IPS DF 6.9 (cell line): Measurements from ENCODE around the gene CEP120.
"Not testable (repeated sequence)": the region's sequence is repeated elsewhere in the genome, so short reads cannot be mapped to it uniquely, and the experiment has no call there.

Source experiments
- DNase-seq: peaks from one replicate; pipeline ENCODE4 v3.0.0-alpha.2; 2013; ENCODE audit warnings: low read depth, low spot score
- H3K27ac ChIP-seq: one replicate; pipeline ENCODE4 v1.5.1; 2013; ENCODE audit warnings: low read length, control low read depth
- H3K27me3 ChIP-seq: 2 replicates; pipeline ENCODE4 v1.6.1; 2013; ENCODE audit warnings: mild to moderate bottlenecking, low read length; ENCODE audit not compliant: control insufficient read depth, insufficient read depth
- H3K36me3 ChIP-seq: 2 replicates; pipeline ENCODE4 v1.6.1; 2013; ENCODE audit warnings: low read length; ENCODE audit not compliant: control insufficient read depth, insufficient read depth
- H3K4me1 ChIP-seq: 2 replicates; pipeline ENCODE4 v1.6.1; 2013; ENCODE audit warnings: low read length; ENCODE audit not compliant: control insufficient read depth, insufficient read depth
- H3K4me3 ChIP-seq: 2 replicates; pipeline ENCODE4 v1.5.1; 2013; ENCODE audit warnings: mild to moderate bottlenecking, low read length
- H3K9me3 ChIP-seq: 2 replicates; pipeline ENCODE4 v1.6.1; 2013; ENCODE audit warnings: low read length, inconsistent platforms; ENCODE audit not compliant: control insufficient read depth, insufficient read depth
- WGBS: extraction: QIAGEN DNeasy Blood & Tissue Kit; methylation state at CpG from one replicate; pipeline ENCODE4 v1.1.7; 2013; ENCODE audit warnings: mixed read lengths, missing lambda C conversion rate; ENCODE audit not compliant: insufficient read length, insufficient coverage; 5-methylcytosine and 5-hydroxymethylcytosine counted together

Gene CEP120

DNA sequence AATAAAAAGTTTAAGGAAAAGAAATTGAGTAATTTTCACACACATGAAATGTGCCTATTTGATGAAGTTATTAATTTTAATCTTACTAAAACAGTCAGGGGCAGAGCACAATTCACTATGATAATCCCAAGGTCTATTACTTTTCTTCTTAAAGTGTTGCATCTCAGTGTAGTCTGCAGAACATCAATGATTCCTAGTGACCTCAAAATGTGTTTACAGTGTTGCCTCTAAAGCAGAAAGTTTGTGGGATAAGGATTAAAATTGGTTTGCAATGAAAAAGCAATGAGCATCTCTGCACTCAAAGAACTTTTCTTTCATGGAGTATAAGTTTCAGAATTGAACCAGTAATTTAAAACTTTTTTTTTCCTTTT is 63.0 kb downstream of the CEP120 start:
- no peaks in the 10 kb centered on the region for H3K4me1 ChIP-seq
- DNase-seq, result no peak
- H3K36me3 ChIP-seq, result no peaks in the 10 kb centered on the region; the same call in 1 of the 2 replicates
- H3K4me3 ChIP-seq, result no peak overlapping the region
- no peak overlapping the region for H3K27ac ChIP-seq
- no peaks in the 10 kb centered on the region for H3K9me3 ChIP-seq
- no peaks in the 10 kb centered on the region for H3K27me3 ChIP-seq

DNA sequence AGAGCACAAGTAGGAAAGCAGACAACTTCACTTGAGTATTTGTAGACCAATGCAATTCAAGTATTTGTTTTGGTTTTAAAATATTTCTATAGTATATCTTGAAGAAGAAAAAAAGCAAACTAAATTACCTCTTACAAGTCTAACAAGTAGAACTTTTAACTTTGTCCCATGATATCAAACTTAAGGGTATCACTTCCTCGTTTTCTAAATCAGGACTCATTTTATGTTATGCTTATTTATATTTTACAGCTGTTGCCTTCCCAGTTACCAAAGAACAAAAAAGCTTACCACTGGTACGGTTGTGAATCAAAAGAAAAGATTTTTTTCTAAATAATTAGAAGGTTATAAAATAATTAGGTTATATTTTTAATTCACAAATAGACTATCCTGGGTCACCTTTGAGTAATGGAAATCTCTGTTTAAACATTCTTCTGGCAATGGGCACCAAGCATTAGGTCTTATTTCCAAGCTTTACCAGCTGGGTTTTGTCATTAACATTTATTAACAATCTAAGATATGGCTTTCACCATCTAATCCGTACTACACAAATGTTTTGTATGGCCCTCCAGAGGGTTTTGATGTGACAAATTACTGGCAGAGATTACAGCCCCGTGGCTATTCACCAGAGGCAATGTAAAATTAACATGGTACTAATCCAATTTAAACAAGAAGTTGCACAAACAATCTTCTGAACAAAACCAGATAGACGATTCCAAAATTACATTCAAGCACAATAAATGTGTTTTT is 63.6 kb downstream of the CEP120 start:
- no peak overlapping the region for H3K27ac ChIP-seq
- no peaks in the 10 kb centered on the region for H3K4me1 ChIP-seq
- WGBS, result no CpG with 5 or more reads among the region's 5 CpGs
- no peak for DNase-seq
- H3K4me3 ChIP-seq, result no peak overlapping the region
- H3K9me3 ChIP-seq, result no peaks in the 10 kb centered on the region
- no peaks in the 10 kb centered on the region for H3K27me3 ChIP-seq
- H3K36me3 ChIP-seq, result no peaks in the 10 kb centered on the region; the same call in 1 of the 2 replicates

DNA sequence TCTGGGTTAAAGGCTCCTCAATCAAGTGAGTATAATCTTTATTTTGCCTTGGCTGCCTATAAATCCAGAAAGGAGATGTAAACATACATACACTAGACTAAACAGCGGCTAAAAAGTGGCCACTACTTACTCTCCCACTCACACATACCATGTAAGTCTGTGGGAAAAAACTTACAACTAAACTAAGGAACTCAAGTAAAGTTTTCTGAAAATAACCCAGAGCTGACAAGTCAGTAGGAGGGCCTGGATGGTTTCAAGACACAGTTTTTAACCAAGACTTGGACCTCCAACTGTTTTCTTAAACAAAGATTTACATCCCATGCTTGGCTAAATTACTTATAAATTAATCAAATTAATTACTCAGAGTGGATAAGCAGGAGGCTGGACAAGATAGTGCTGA is 64.5 kb downstream of the CEP120 start:
- DNase-seq, result no peak
- Histone ChIP-seq H3K27me3 (no peaks in the 10 kb centered on the region), H3K4me1 (no peaks in the 10 kb centered on the region), H3K4me3 (no peak overlapping the region), H3K36me3 (no peaks in the 10 kb centered on the region; the same call in 1 of the 2 replicates), H3K27ac (no peak overlapping the region), H3K9me3 (no peaks in the 10 kb centered on the region)
- no CpG with 5 or more reads among the region's 1 CpG for WGBS

DNA sequence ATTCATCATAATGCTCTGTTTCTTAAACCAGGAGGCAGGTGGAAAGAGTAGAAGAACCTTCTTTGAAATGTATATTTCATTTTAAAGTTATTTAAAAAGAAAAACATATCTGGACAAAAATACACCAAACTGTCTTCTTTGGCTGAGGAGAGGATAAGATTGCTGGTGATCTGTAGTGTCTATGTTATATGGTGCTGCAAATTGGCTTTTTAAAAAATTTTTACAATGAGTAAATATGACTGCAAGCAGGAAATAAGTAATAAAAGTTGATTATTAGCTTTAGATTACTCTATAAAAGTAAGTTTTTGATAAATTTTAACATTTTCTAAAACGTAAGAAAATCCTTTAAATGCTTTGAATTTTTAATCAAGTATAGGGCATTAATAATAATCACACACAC is 64.9 kb downstream of the CEP120 start:
- no CpG with 5 or more reads among the region's 1 CpG for WGBS
- H3K36me3 ChIP-seq, result no peaks in the 10 kb centered on the region; the same call in 1 of the 2 replicates
- no peaks in the 10 kb centered on the region for H3K27me3 ChIP-seq
- no peak overlapping the region for H3K4me3 ChIP-seq
- H3K27ac ChIP-seq, result no peak overlapping the region
- DNase-seq, result no peak
- no peaks in the 10 kb centered on the region for H3K9me3 ChIP-seq
- no peaks in the 10 kb centered on the region for H3K4me1 ChIP-seq

DNA sequence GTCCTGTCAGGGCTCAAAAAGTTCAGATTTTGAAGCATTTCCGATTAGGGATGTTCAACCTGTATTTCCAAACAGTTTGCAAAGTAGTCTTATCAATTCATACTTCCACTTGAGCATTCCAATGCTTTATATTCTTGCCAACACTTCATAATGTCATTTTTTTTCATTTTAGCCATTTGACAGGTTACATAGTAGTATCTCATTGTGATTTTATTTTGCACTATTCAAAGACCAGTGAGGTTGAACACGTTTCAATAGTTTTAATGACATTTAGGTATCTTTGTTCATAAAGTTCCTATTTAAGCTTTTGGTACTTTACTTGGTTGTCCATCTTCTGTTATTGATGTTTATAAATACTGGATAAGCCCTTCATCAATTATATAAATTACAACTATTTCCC is 71.4 kb downstream of the CEP120 start:
- H3K4me1 ChIP-seq, result no peaks in the 10 kb centered on the region
- no peak for DNase-seq
- WGBS, result no CpG with 5 or more reads among the region's 2 CpGs
- H3K4me3 ChIP-seq, result no peak overlapping the region
- no peaks in the 10 kb centered on the region for H3K27me3 ChIP-seq
- H3K27ac ChIP-seq, result no peak overlapping the region
- no peaks in the 10 kb centered on the region for H3K36me3 ChIP-seq
- H3K9me3 ChIP-seq, result no peaks in the 10 kb centered on the region

DNA sequence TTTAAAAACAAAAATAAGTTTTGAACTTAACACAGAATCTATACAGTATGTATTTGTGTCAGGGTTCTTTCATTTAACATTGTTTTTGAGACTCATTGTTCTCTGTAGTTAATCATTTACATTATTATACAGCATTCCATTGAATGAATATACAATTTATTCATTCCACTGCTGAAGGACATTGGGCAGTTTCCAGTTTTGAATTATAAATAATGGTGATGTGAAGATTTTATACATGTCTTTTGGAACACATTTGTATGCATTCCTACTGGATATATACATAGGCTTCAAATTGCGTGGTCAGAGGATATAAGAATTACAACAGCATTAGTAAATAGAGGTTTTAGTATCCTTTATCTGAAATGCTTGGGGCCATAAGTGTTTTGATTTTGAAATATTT is 72.0 kb downstream of the CEP120 start:
- Histone ChIP-seq H3K9me3 (no peaks in the 10 kb centered on the region), H3K4me3 (no peak overlapping the region), H3K36me3 (no peaks in the 10 kb centered on the region), H3K4me1 (no peaks in the 10 kb centered on the region), H3K27me3 (no peaks in the 10 kb centered on the region), H3K27ac (no peak overlapping the region)
- WGBS, result no CpG with 5 or more reads among the region's 1 CpG
- no peak for DNase-seq

DNA sequence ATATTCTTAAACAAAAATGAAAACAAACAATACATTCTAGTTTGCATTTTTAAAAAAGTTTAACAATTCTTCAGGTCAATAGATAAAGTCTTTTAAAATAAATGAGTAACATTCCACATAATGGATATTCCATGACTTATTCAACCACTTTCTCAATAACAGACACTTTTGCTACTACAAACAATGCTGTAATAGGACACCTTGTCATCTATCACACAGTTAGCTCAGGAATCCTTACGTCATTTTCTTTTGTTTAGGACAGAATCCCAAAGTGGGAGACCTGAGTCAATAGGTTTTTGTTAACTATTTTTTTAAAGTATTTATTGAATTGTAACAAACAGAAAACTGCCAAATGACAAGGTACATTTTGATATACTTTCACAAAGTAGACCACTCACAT is 72.5 kb downstream of the CEP120 start:
- no CpG with 5 or more reads among the region's 1 CpG for WGBS

DNA sequence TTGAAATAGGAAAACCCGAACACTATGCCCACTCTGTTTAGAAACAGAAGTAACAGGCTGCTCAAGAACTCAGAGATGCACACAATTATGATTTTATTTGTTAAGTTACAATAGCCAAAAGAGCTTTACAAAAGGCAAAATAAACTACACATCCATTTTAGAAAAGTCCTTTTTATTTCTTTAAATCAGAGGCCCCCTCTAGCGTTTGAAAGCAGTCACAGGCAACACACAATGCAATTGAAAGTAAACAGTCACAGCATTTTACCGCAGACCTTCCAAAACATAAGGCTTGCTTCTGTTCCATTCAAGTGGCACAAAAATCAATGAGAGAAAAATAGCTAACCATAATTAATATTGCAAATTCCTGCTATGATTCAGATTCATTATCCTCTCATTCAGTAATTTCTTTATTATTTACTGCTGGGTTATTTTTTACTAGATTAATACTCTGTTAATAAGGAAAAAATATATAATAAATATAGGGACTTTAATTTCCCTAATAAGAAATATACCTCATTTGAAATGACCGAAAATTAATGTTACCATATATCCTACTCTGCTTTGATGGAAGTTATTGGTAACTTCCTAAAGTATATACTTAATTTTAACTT is 78.3 kb downstream of the CEP120 start:
- Histone ChIP-seq H3K36me3 (no peaks in the 10 kb centered on the region), H3K4me3 (no peak overlapping the region), H3K4me1 (no peaks in the 10 kb centered on the region), H3K27me3 (no peaks in the 10 kb centered on the region), H3K9me3 (no peaks in the 10 kb centered on the region), H3K27ac (no peak overlapping the region)
- WGBS, result no CpG with 5 or more reads among the region's 4 CpGs
- no peak for DNase-seq

More for the DNA sequence above, 72.5 kb downstream of the CEP120 start:
- Histone ChIP-seq H3K4me3 (no peak overlapping the region), H3K36me3 (no peaks in the 10 kb centered on the region), H3K9me3 (no peaks in the 10 kb centered on the region), H3K4me1 (no peaks in the 10 kb centered on the region), H3K27ac (no peak overlapping the region), H3K27me3 (no peaks in the 10 kb centered on the region)
- no peak for DNase-seq

DNA sequence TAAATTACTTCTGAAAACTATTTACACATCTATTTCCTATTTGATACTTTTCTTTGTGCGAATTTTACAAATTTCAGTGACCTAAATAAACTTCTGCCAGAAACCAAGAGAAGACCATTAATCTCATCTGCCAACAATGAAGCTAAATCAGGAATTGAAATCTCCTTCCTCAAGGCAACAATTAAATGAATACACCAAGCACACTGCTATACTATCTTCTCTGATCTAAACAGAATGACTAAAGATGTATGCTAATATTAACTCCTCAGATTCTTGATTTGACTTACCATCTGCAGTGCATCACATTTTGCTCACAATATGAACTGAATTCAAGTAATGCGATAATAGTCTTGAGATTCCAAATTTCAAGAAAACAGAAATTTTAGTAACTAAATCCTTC is 82.3 kb downstream of the CEP120 start:
- H3K36me3 ChIP-seq, result no peaks in the 10 kb centered on the region
- H3K9me3 ChIP-seq, result no peaks in the 10 kb centered on the region
- H3K27me3 ChIP-seq, result no peaks in the 10 kb centered on the region
- no CpG with 5 or more reads among the region's 2 CpGs for WGBS
- no peaks in the 10 kb centered on the region for H3K4me1 ChIP-seq
- no peak overlapping the region for H3K4me3 ChIP-seq
- no peak for DNase-seq
- H3K27ac ChIP-seq, result no peak overlapping the region

DNA sequence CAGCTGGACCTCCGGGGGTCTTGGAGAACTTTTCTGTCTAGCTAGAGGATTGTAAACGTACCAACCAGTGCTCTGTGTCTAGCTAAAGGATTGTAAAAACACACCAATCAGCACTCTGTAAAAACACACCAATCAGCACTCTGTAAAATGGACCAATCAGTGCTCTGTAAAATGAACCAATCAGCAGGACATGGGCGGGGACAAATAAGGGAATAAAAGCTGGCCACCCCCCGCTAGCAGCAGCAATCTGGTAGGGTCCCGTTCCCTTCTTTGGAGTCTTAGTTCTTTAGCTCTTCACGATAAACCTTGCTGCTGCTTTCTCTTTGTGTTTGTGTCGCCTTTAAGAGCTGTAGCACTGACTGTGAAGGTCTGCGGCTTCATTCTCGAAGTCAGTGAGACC is 114.8 kb downstream of the CEP120 start:
- H3K27me3 ChIP-seq, DNase-seq, H3K9me3 ChIP-seq, H3K36me3 ChIP-seq, H3K4me3 ChIP-seq, H3K4me1 ChIP-seq, H3K27ac ChIP-seq: not testable (repeated sequence)
- no CpG with 5 or more reads among the region's 9 CpGs for WGBS

DNA sequence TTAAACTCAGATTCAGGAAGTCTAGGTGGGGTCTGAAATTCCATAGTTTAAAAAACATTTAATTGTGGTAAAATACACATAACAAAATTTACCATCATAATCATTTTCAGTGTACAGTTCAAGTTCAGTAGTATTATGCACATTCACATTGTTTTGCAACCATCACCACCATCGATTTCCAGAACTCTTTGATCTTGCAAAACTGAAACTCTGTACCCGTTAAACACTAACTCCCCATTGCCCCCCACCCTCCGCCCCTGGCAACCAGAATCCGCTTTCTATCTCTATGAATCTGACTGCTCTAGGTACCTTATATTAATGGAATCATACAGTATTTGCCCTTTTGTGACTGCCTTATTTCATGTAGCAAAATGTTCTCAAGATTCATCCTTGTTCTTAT is 117.5 kb downstream of the CEP120 start:
- no peaks in the 10 kb centered on the region for H3K4me1 ChIP-seq
- no peak overlapping the region for H3K27ac ChIP-seq
- H3K27me3 ChIP-seq, result no peaks in the 10 kb centered on the region
- no peaks in the 10 kb centered on the region for H3K9me3 ChIP-seq
- H3K36me3 ChIP-seq, result no peaks in the 10 kb centered on the region
- no peak overlapping the region for H3K4me3 ChIP-seq
- WGBS, result no CpG with 5 or more reads among the region's 4 CpGs
- DNase-seq, result no peak
